Heart left ventricle (tissue), 16 donors: Measurements from ENCODE around the gene GRAMD4. TPM values are rescaled to one million over a fixed set of nuclear protein-coding genes. Genes with fewer than 3 reads are reported as not detected.

Experiments used
- ATAC-seq, 4 donors: fragments of 200-7000 bp; cut with Tn5 transposase; one replicate each; pipeline ENCODE4 v1.9.1; 2020 to 2022; ENCODE audit warnings: moderate library complexity in 4 of 4, mild to moderate bottlenecking in 3 of 4, moderate number of reproducible peaks in 1 of 4
- DNase-seq, 5 donors: peaks; one replicate each; pipeline ENCODE4 v3.0.0-alpha.2; 2020
- H3K27ac ChIP-seq, 12 donors: fragments of 200-600 bp; sonication (generic) in 4 of 12; one replicate each; pipeline versions ENCODE4 v1.5.0 to v1.8.0; 2016 to 2022; ENCODE audit warnings: mild to moderate bottlenecking in 2 of 12
- H3K27me3 ChIP-seq, 9 donors: fragments of 200-600 bp; sonication (generic) in 2 of 9; one replicate each; pipeline versions ENCODE4 v1.5.1 to v1.8.0; 2016 to 2022; ENCODE audit warnings: mild to moderate bottlenecking in 3 of 9
- H3K36me3 ChIP-seq, 9 donors: fragments of 200-600 bp; sonication (generic) in 2 of 9; one replicate each; pipeline versions ENCODE4 v1.5.0 to v1.8.0; 2018 to 2022; ENCODE audit warnings: mild to moderate bottlenecking in 2 of 9
- H3K4me1 ChIP-seq, 12 donors: fragments of 200-600 bp; sonication (generic) in 4 of 12; one replicate each; pipeline versions ENCODE4 v1.5.0 to v1.8.0; 2016 to 2022; ENCODE audit warnings: mild to moderate bottlenecking in 3 of 12
- H3K4me3 ChIP-seq, 12 donors: fragments of 200-600 bp; sonication (generic) in 4 of 12; one replicate each; pipeline versions ENCODE4 v1.5.0 to v1.8.0; 2017 to 2022; ENCODE audit warnings: mild to moderate bottlenecking in 9 of 12, moderate library complexity in 4 of 12
- H3K9me3 ChIP-seq, 12 donors: fragments of 200-600 bp; sonication (generic) in 4 of 12; one replicate each; pipeline versions ENCODE4 v1.5.0 to v1.8.0; 2016 to 2022; ENCODE audit warnings: mild to moderate bottlenecking in 1 of 12
- POLR2A ChIP-seq, 2 donors: fragments of 450-650 bp; IDR thresholded peaks; one replicate each; pipeline ENCODE4 v1.6.1; 2017; ENCODE audit warnings: antibody characterized with exemption in 2 of 2, mild to moderate bottlenecking in 2 of 2, moderate library complexity in 2 of 2
- WGBS, 4 donors: extraction: QIAGEN DNeasy Blood & Tissue Kit in 2 of 4; methylation state at CpG; one replicate each; pipeline versions ENCODE4 v1.1.5 to v1.1.7; 2013 to 2018; 5-methylcytosine and 5-hydroxymethylcytosine counted together
- intact Hi-C, 10 donors: fragments of 100-400 bp; cut with DNase I; formaldehyde crosslinking; loops; one replicate each; pipeline versions ENCODE4 v1.11.1 to v1.14.2; 2022
- polyA plus RNA-seq, 2 donors: library from polyadenylated mRNA; stranded (reverse); fragments of 200-250 nt; gene quantifications; one replicate each; pipeline ENCODE4 v1.2.3, GENCODE V29; 2013
- total RNA-seq, 9 donors: library from RNA; depleted of rRNA in 2 of 9; stranded (reverse); fragments of >200 nt in 2 of 9; fragmentation: NEBNext Ultra II Directional in 3 of 9; extraction: Animal tissue kit (Norgen Biotek cat#: 25700) in 3 of 9; gene quantifications; one replicate each; pipeline versions ENCODE4 v1.1.0 to v1.2.4, GENCODE V29; 2016 to 2023
- TF ChIP-seq, protein P1 (sequence below), 12 donors: fragments of 200-600 bp; sonication (generic) in 4 of 12; IDR thresholded peaks; one replicate each; pipeline versions ENCODE4 v1.5.0 to v1.8.0; 2018 to 2022; ENCODE audit warnings: antibody characterized with exemption in 12 of 12, mild to moderate bottlenecking in 5 of 12
- donor health status: ischemic (EF 13 %, LVEDD 7.1; RV severe dilation, severe dysfunction).
- donor health status: healthy with polysubstance abuse.
- donor health status: DM: no; HTN: yes; CAD: no.
- donor health status: DM: no; HTN: no; CAD: no.
- donor health status: ischemic (EF 25% LVEDD 6.9; RV normal size, moderate dysfunction).
- donor health status: ischemic (EF 25% LVEDD 5.7; RV mildly dilated, moderate dysfunction).
- donor health status: healthy.
- donor health status: DM: yes; HTN: yes; CAD: no.
- donor health status: ischemic (EF 35%, LVEDD 5.7; RV mildly dilated, moderate dysfunction).
- donor health status: nonischemic (EF 11% LVEDD 7.7; RV severe dilation, severe dysfunction).
- donor health status: DM: yes; HTN: yes; CAD: no.
- donor health status: PGD.
- donor health status: ischemic (EF 29% LVEDD 5.4; RV normal size, mild dysfunction).
- donor health status: nonischemic (EF 23%, LVEDD 6.1; RV moderate dilation, normal function).

GRAMD4 gene
- total and polyA plus RNA-seq, 11 donors = 22.4 to 122 (median 63.1) TPM

DNA sequence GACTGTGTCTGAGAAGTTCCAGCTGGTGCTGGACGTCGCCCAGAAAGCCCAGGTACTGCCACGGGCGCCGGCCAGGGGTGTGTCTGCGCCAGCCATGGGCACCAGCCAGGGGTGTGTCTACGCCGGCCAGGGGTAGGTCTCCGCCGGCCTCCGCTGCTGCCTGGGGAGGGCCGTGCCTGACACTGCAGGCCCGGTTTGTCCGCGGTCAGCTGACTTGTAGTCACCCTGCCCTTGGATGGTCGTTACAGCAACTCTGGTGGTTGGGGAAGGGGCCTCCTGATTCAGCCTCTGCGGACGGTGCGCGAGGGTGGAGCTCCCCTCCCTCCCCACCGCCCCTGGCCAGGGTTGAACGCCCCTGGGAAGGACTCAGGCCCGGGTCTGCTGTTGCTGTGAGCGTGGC is 47.9 kb downstream of the GRAMD4 start:
- ATAC-seq = no peak
- Histone ChIP-seq H3K4me1 (peaks cover 0 to 23% (median 3%) of the 10 kb centered on the region in 12 donors), H3K9me3 (no peaks in the 10 kb centered on the region), H3K27ac (no peak overlapping the region), H3K4me3 (no peak overlapping the region), H3K36me3 (peaks cover 0 to 82% (median 66%) of the 10 kb centered on the region in 9 donors), H3K27me3 (no peaks in the 10 kb centered on the region)
- intact Hi-C loops = loop anchor here in 3 of 10 donors (5.0 kb wide), 2 partner anchors 96 to 106 kb away; no protein-coding TSS in a partner anchor
- no peak for TF ChIP-seq POLR2A (IDR thresholded peaks at IDR 0.05)
- TF ChIP-seq, protein P1, sequence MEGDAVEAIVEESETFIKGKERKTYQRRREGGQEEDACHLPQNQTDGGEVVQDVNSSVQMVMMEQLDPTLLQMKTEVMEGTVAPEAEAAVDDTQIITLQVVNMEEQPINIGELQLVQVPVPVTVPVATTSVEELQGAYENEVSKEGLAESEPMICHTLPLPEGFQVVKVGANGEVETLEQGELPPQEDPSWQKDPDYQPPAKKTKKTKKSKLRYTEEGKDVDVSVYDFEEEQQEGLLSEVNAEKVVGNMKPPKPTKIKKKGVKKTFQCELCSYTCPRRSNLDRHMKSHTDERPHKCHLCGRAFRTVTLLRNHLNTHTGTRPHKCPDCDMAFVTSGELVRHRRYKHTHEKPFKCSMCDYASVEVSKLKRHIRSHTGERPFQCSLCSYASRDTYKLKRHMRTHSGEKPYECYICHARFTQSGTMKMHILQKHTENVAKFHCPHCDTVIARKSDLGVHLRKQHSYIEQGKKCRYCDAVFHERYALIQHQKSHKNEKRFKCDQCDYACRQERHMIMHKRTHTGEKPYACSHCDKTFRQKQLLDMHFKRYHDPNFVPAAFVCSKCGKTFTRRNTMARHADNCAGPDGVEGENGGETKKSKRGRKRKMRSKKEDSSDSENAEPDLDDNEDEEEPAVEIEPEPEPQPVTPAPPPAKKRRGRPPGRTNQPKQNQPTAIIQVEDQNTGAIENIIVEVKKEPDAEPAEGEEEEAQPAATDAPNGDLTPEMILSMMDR (IDR thresholded peaks at IDR 0.05) = no peak
- no peak for DNase-seq
- 83 to 93% (median 89%) methylated on average over 13 to 24 of the region's 24 CpGs for WGBS, 4 donors

DNA sequence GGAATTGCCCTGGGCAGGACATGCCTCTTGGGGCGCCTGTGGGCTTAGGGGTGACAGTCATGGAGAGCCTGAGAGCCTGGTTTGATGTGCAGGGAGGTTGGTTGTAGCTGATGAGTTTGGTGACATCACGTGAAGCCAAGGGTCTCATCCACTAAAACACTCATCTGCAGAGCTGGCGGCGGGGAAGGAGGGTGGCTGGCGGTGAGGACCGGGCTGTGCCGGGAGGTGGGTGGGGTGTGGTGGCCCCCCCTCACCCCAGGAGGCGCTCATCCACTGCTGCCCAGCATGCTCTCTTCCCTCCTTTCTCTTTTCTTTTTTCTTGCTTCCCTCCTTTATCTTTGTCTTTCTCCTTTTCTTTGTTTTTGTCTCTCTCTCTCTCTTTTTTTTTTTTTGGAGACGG is 49.0 kb downstream of the GRAMD4 start:
- Histone ChIP-seq H3K4me1 (peaks cover 0 to 29% (median 12%) of the 10 kb centered on the region in 12 donors), H3K9me3 (no peaks in the 10 kb centered on the region), H3K36me3 (peaks cover 0 to 82% (median 69%) of the 10 kb centered on the region in 9 donors), H3K27ac (no peak overlapping the region), H3K4me3 (no peak overlapping the region), H3K27me3 (no peaks in the 10 kb centered on the region)
- DNase-seq (no peak), ATAC-seq (no peak)
- TF ChIP-seq, protein P1 (IDR thresholded peaks at IDR 0.05) = no peak
- TF ChIP-seq POLR2A (IDR thresholded peaks at IDR 0.05) = no peak
- intact Hi-C loops = loop anchor here in 3 of 10 donors (5.0 kb wide), 2 partner anchors 97 to 107 kb away; no protein-coding TSS in a partner anchor
- WGBS, 4 donors = 86 to 93% (median 87%) methylated on average over 9 of the region's 9 CpGs

DNA sequence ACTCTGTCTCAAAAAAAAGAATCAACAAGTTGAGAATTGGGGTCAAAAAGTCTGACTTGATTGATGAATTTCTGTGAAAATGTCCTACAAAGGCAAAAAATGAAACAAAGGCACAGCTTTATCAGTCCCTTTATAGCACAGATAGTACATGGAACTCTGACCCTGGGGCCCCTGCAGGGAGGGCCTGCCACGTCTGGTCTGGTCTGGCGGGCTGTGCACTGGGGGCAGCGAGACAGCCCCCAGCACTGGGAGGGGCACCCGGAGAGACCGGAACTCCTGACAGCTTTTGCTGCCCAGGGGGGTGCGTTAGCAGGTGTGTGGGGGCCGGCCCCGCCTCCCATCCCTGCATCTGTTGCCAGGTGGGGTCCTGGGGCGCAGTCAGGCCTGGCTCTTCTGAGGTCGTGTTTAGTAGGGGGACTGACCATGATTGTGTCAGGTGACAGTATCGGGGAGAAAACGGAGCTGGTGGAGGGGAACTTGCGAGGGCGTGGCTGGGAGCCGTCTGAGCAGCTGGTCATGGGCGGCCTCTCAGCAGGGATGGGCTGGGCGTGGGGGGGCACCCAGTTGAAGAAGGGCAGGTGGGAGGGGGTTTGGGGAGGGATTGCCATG is 51.7 kb downstream of the GRAMD4 start:
- no peaks in the 10 kb centered on the region for H3K9me3 ChIP-seq
- no peak for ATAC-seq
- WGBS, 4 donors = 78 to 90% (median 87%) methylated on average over 17 of the region's 17 CpGs
- no peaks in the 10 kb centered on the region for H3K27me3 ChIP-seq
- H3K27ac ChIP-seq = peak overlapping the region in 1 of 12 donors; percentile 27
- H3K36me3 ChIP-seq = peaks cover 0 to 83% (median 55%) of the 10 kb centered on the region in 9 donors
- DNase-seq = no peak
- intact Hi-C loops = loop anchor here in 2 of 10 donors (2.0 to 5.0 kb wide), 2 partner anchors 109 to 110 kb away; no protein-coding TSS in a partner anchor
- TF ChIP-seq, protein P1 (IDR thresholded peaks at IDR 0.05) = no peak
- TF ChIP-seq POLR2A (IDR thresholded peaks at IDR 0.05) = no peak
- H3K4me1 ChIP-seq = peaks cover 0 to 34% (median 14%) of the 10 kb centered on the region in 12 donors
- H3K4me3 ChIP-seq = no peak overlapping the region

DNA sequence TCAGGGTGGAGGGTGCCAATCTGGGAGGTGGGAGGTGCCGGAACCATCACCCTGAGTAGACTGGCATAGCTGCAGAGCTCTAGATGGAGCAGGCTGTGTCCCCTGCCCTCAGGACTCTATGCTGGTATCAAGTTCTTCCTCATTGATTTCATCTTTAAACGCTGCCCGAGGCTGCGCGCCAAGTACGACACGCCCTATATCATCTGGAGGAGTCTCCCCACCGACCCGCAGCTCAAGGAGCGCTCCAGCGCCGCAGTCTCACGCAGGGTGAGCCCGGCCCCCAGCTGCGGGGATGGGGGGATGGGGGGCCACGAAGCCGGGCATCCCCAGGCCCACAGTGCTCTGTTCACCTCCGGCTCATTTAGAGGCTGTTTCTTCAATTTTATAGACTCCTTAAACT is 52.5 kb downstream of the GRAMD4 start:
- 86 to 88% (median 87%) methylated on average over 18 of the region's 18 CpGs for WGBS, 4 donors
- Histone ChIP-seq H3K4me1 (peaks cover 0 to 37% (median 16%) of the 10 kb centered on the region in 12 donors), H3K27me3 (no peaks in the 10 kb centered on the region), H3K9me3 (no peaks in the 10 kb centered on the region), H3K27ac (peak overlapping the region in 1 of 12 donors; percentile 74), H3K4me3 (no peak overlapping the region), H3K36me3 (peaks cover 0 to 83% (median 51%) of the 10 kb centered on the region in 9 donors)
- DNase-seq (no peak), ATAC-seq (no peak)
- intact Hi-C loops = loop anchor here in 1 of 10 donors (5.0 kb wide), 1 partner anchor 110 kb away; no protein-coding TSS in a partner anchor
- TF ChIP-seq, protein P1 (IDR thresholded peaks at IDR 0.05) = no peak
- no peak for TF ChIP-seq POLR2A (IDR thresholded peaks at IDR 0.05)
